IPS DF 6.9 (cell line): ENCODE results near the gene PSG7.
"Not testable (repeated sequence)": the region's sequence is repeated elsewhere in the genome, so short reads cannot be mapped to it uniquely, and the experiment has no call there.

Experiments
- DNase-seq: peaks from one replicate; pipeline ENCODE4 v3.0.0-alpha.2; 2013; ENCODE audit warnings: low read depth, low spot score
- H3K27ac ChIP-seq: one replicate; pipeline ENCODE4 v1.5.1; 2013; ENCODE audit warnings: low read length, control low read depth
- H3K27me3 ChIP-seq: 2 replicates; pipeline ENCODE4 v1.6.1; 2013; ENCODE audit warnings: mild to moderate bottlenecking, low read length; ENCODE audit not compliant: control insufficient read depth, insufficient read depth
- H3K36me3 ChIP-seq: 2 replicates; pipeline ENCODE4 v1.6.1; 2013; ENCODE audit warnings: low read length; ENCODE audit not compliant: control insufficient read depth, insufficient read depth
- H3K4me1 ChIP-seq: 2 replicates; pipeline ENCODE4 v1.6.1; 2013; ENCODE audit warnings: low read length; ENCODE audit not compliant: control insufficient read depth, insufficient read depth
- H3K4me3 ChIP-seq: 2 replicates; pipeline ENCODE4 v1.5.1; 2013; ENCODE audit warnings: mild to moderate bottlenecking, low read length
- H3K9me3 ChIP-seq: 2 replicates; pipeline ENCODE4 v1.6.1; 2013; ENCODE audit warnings: low read length, inconsistent platforms; ENCODE audit not compliant: control insufficient read depth, insufficient read depth
- WGBS: extraction: QIAGEN DNeasy Blood & Tissue Kit; methylation state at CpG from one replicate; pipeline ENCODE4 v1.1.7; 2013; ENCODE audit warnings: mixed read lengths, missing lambda C conversion rate; ENCODE audit not compliant: insufficient read length, insufficient coverage; 5-methylcytosine and 5-hydroxymethylcytosine counted together

The PSG7 gene

DNA sequence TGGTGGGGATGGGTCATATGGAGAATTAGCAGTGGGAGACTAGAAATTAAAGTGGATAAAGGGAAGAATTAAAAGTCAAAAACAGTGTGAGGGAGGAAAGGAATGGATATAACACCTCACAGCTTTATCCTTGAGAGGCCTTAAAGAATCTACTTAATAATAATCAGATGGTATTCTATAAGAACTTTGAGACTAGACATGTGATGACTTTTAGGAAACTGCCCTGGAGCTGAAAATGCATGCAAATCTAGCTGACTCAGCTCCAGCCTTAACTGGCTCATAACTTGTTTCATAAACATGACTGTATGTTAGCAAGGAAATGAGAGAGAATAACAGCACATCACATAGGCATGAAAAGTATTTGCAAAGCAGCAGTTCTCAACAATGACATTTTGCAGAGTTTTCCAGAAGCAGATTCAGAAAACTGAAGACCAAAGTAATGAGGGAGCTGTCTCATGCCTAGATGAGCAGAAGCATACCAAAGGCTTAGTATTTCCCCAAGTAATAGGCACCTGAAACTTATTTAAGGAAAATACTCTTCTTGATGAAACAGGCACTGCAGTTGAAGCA lies 49.0 kb downstream of the PSG7 start:
- not testable (repeated sequence) for H3K9me3 ChIP-seq, H3K27ac ChIP-seq, H3K4me1 ChIP-seq, DNase-seq, H3K36me3 ChIP-seq, H3K4me3 ChIP-seq, H3K27me3 ChIP-seq

DNA sequence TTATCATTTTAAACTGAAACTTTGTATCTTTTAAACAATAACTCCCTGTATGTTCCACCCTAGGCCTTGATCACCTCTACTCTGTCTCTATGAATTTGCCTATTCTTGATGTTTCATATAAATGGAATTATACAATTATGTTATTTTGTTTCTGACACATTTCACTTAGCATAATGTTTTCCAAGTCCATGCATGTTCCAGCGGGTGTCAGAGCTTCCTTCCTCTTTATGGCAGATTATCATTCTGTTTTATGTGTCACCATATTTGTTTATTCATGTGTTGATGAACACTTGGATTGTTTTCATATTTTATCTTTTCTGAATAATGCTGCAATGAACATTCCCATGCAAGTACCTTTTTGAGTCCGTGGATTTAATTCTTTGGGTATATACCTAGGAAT lies 54.3 kb downstream of the PSG7 start:
- no CpG with 5 or more reads among the region's 2 CpGs for WGBS
- not testable (repeated sequence) for H3K27ac ChIP-seq, DNase-seq, H3K36me3 ChIP-seq, H3K27me3 ChIP-seq, H3K4me3 ChIP-seq, H3K4me1 ChIP-seq, H3K9me3 ChIP-seq

- H3K36me3 ChIP-seq, H3K27me3 ChIP-seq, DNase-seq, H3K4me1 ChIP-seq, H3K9me3 ChIP-seq, H3K27ac ChIP-seq, H3K4me3 ChIP-seq: not testable (repeated sequence)
- WGBS, result no CpG with 5 or more reads among the region's 5 CpGs
Measured at GRCh38 chr19:42882010-42882409, 55.0 kb downstream of the PSG7 start.

- DNase-seq, H3K27ac ChIP-seq, H3K4me3 ChIP-seq, H3K27me3 ChIP-seq, H3K36me3 ChIP-seq, H3K9me3 ChIP-seq, H3K4me1 ChIP-seq: not testable (repeated sequence)
- WGBS, result no CpG with 5 or more reads among the region's 8 CpGs
Measured at GRCh38 chr19:42881279-42881678, 55.7 kb downstream of the PSG7 start.

DNA sequence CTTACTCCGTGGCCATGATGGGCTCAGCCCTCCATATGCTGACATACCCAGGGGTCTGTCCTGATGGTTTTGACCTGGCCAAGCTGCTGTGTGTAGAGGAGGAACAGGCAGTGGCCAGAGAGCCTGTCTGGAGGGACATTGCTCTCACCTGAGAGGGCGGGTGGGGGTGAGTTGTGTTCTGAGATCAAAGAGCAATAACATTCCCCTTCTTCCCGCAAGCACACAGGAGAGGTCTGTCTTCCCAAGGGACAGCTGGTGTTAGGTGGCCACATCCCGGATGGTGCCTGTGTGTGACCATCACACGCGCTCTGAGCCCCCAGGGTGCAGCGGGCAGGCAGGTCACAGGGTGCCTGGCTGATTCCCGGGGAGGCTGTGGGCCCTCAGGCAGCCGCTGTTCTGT lies 56.4 kb downstream of the PSG7 start:
- H3K4me1 ChIP-seq, H3K27ac ChIP-seq, H3K4me3 ChIP-seq, H3K9me3 ChIP-seq, H3K27me3 ChIP-seq, DNase-seq, H3K36me3 ChIP-seq: not testable (repeated sequence)
- WGBS, result no CpG with 5 or more reads among the region's 9 CpGs

DNA sequence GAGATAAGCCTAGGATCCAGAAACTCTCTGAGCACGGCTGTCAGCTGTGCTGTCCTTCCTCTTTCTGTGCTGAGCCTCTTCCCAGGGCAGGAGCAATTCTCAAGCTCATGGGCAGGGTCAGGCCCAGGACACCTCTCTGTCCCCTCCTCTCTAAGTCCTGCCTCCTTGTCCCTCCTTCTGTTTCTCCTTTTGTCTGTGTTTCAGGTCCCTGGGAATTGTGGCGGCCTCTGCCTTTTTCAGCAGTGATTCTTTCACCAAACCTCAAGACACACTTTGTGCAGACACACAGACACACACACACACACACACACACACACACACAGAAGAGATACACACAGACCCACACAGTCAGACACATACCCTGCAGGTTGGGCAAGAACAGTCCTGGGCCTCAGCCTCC lies 57.4 kb downstream of the PSG7 start, which contains the start of gene PSG1:
PSG1 (minus strand) TSS at position 101 of the 400 bp plus-strand sequence. CDS start 132 bp downstream, outside the sequence.
- no peak for DNase-seq
- H3K4me3 ChIP-seq, result no peak within 1 kb of the TSS
- H3K27me3 ChIP-seq, result no peaks in the 10 kb centered on the region
- H3K9me3 ChIP-seq, result peaks cover 3% of the 10 kb centered on the region; the same call in 1 of the 2 replicates
- no peak within 1 kb of the TSS for H3K27ac ChIP-seq
- no CpG with 5 or more reads among the region's 2 CpGs for WGBS
- no peaks in the 10 kb centered on the region for H3K4me1 ChIP-seq
- H3K36me3 ChIP-seq, result no peaks in the 10 kb centered on the region

- not testable (repeated sequence) for H3K4me3 ChIP-seq, H3K36me3 ChIP-seq, H3K27ac ChIP-seq, H3K27me3 ChIP-seq, H3K4me1 ChIP-seq, DNase-seq, H3K9me3 ChIP-seq
Measured at GRCh38 chr19:42876596-42876995, 60.4 kb downstream of the PSG7 start.

- not testable (repeated sequence) for DNase-seq, H3K36me3 ChIP-seq, H3K4me3 ChIP-seq, H3K27ac ChIP-seq, H3K9me3 ChIP-seq, H3K27me3 ChIP-seq, H3K4me1 ChIP-seq
- WGBS, result no CpG with 5 or more reads among the region's 1 CpG
Measured at GRCh38 chr19:42875881-42876280, 61.1 kb downstream of the PSG7 start.

DNA sequence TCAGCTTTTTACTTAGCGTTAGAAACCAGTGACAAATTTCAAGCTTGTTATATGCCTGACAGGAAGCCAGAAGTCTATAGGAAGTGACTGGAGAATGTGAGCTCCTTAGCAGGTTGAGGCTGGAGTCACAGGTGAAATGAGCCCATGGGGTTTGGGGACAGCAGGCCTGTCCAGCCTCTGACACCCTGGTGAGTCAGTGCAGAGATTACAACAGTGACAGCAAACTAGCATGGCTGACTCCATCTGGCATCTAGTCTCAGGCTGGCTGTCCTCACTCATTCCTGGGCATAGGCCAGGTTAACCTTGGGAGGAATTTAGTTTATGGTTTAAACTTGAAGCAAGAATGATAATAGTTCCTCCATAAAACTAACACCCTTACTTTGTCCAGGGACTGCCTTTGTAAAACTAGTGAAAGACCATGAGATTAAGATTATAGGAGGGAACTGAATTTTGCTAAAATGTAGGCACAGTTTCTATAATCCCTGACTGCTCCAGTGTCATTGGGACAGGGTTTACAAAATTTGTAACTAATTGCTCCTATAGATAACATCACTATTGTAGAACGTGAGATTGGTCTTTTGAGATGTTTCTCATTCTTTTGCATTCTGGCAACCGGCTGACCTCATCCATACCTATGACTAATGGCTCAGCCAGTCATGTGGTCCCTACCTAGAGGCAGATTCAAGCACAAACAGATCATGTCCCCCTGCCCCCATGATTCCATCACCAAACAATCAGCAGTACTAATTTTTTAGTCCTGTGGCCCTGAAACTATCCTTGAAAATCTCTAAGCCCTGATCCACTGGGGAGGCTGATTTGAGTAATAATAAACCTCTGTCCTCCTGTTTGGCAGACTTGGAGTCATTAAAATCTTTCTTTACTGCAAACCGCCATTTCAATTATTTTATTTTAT lies 61.9 kb downstream of the PSG7 start:
- not testable (repeated sequence) for H3K36me3 ChIP-seq, H3K27me3 ChIP-seq, H3K9me3 ChIP-seq, H3K27ac ChIP-seq, H3K4me3 ChIP-seq, DNase-seq, H3K4me1 ChIP-seq
- WGBS, result no CpG with 5 or more reads among the region's 4 CpGs

- H3K27ac ChIP-seq, H3K36me3 ChIP-seq, H3K4me1 ChIP-seq, H3K27me3 ChIP-seq, DNase-seq, H3K9me3 ChIP-seq, H3K4me3 ChIP-seq: not testable (repeated sequence)
- no CpG with 5 or more reads among the region's 3 CpGs for WGBS
Measured at GRCh38 chr19:42874136-42874535, 62.9 kb downstream of the PSG7 start.
